Neural progenitor cell (in vitro differentiated cells): ENCODE data around the gene ITGAD.

ENCODE experiments used
- CTCF ChIP-seq: fragments of 200-600 bp; sonication (generic); IDR thresholded peaks from 2 replicates; pipeline ENCODE4 v1.5.1; 2017; ENCODE audit warnings: antibody characterized with exemption, mild to moderate bottlenecking
- EZH2 ChIP-seq: fragments of 200-600 bp; sonication (generic); IDR thresholded peaks from 2 replicates; pipeline ENCODE4 v1.6.1; 2017; ENCODE audit warnings: antibody characterized with exemption, mild to moderate bottlenecking, moderate library complexity
- EZH2phosphoT487 ChIP-seq: fragments of 200-600 bp; sonication (generic); IDR thresholded peaks from 2 replicates; pipeline ENCODE4 v1.6.1; 2017; ENCODE audit warnings: antibody characterized with exemption

GRCh38 chr16:31473264-31473984, 80.3 kb downstream of the ITGAD start:
- TF ChIP-seq EZH2 (no peak), CTCF (no peak), EZH2phosphoT487 (no peak)
